Upper lobe of right lung (tissue), 1 donor: Measurements from ENCODE around the gene UNC13B. TPM values are rescaled to one million over a fixed set of nuclear protein-coding genes. Genes with fewer than 3 reads are reported as not detected.
A peak's percentile ranks its signal among the peaks of the same experiment; 100 is the strongest.

ENCODE experiments used
- ATAC-seq: fragments of 200-7000 bp; cut with Tn5 transposase; one replicate; pipeline ENCODE4 v1.9.1; 2020; ENCODE audit warnings: mild to moderate bottlenecking, moderate library complexity
- DNase-seq: peaks from one replicate; pipeline ENCODE4 v3.0.0-alpha.2; 2020
- H3K27ac ChIP-seq: fragments of 200-600 bp; one replicate; pipeline ENCODE4 v1.8.0; 2022
- H3K27me3 ChIP-seq: fragments of 200-600 bp; one replicate; pipeline ENCODE4 v1.8.0; 2022; ENCODE audit warnings: mild to moderate bottlenecking
- H3K36me3 ChIP-seq: fragments of 200-600 bp; one replicate; pipeline ENCODE4 v1.8.0; 2022
- H3K4me1 ChIP-seq: fragments of 200-600 bp; one replicate; pipeline ENCODE4 v1.8.0; 2022
- H3K4me3 ChIP-seq: fragments of 200-600 bp; one replicate; pipeline ENCODE4 v1.8.0; 2022; ENCODE audit warnings: mild to moderate bottlenecking
- H3K9me3 ChIP-seq: fragments of 200-600 bp; one replicate; pipeline ENCODE4 v1.8.0; 2022
- intact Hi-C: fragments of 100-400 bp; cut with DNase I; formaldehyde crosslinking; loops from one replicate; pipeline ENCODE4 v1.11.0; 2022
- total RNA-seq: library from RNA; stranded (reverse); fragmentation: NEBNext Ultra II Directional; extraction: Animal tissue kit (Norgen Biotek cat#: 25700); gene quantifications from one replicate; pipeline ENCODE4 v1.2.1, GENCODE V29; 2021
- TF ChIP-seq, protein P1 (sequence below): fragments of 200-600 bp; IDR thresholded peaks from one replicate; pipeline ENCODE4 v1.8.0; 2022; ENCODE audit warnings: antibody characterized with exemption
- donor health status: DM: no; HTN: yes; CAD: no; lungs with severe emphysema.

The UNC13B gene
- total RNA-seq, 1 donor from 2014 or later: 92.1 TPM

DNA sequence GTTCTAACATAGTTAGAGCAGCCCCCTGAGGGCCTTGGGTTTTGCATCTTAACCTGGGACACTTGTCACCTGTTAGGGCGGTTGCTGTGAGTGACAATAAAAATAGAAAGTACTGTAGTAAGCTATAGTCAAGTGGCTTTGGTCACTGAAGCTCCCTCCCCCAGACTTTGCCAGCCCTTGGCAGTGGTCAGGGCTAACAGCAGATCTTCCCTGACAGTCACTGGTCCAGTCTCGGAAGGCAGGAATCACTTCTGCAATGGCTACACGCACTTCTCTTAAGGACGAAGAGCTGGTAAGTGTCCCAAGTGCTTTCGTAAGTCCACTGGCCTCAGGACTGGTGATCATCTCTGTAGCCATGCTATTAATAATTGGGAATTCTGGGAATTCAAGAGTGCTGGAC is 213.1 kb downstream of the UNC13B start:
- intact Hi-C loops: no loop called here
- peaks cover 52% of the 10 kb centered on the region for H3K36me3 ChIP-seq

DNA sequence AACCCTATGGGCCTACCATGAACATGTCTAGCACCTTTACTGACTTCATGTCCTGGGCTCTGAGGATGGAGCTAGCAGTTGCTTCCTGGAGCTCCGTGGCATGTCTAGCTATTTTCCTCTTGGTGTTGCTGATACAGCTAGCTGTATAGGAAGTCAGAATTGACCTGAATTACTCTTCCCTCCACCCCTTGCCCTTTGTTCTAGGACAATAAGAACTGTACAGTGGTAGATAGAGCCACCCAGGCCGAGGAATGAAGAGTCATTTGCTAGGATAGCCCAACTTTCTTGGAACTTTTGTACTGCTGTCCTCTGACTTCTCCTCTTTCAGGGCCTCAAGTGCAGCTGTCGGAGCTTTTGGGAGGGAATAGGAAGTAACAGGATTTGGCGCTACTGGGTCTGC is 218.2 kb downstream of the UNC13B start:
- ATAC-seq: no peak
- Histone ChIP-seq H3K4me3 (no peak overlapping the region), H3K27ac (no peak overlapping the region), H3K27me3 (no peaks in the 10 kb centered on the region), H3K4me1 (no peaks in the 10 kb centered on the region), H3K9me3 (no peaks in the 10 kb centered on the region), H3K36me3 (peaks cover 73% of the 10 kb centered on the region)
- no peak for DNase-seq
- TF ChIP-seq, protein P1, sequence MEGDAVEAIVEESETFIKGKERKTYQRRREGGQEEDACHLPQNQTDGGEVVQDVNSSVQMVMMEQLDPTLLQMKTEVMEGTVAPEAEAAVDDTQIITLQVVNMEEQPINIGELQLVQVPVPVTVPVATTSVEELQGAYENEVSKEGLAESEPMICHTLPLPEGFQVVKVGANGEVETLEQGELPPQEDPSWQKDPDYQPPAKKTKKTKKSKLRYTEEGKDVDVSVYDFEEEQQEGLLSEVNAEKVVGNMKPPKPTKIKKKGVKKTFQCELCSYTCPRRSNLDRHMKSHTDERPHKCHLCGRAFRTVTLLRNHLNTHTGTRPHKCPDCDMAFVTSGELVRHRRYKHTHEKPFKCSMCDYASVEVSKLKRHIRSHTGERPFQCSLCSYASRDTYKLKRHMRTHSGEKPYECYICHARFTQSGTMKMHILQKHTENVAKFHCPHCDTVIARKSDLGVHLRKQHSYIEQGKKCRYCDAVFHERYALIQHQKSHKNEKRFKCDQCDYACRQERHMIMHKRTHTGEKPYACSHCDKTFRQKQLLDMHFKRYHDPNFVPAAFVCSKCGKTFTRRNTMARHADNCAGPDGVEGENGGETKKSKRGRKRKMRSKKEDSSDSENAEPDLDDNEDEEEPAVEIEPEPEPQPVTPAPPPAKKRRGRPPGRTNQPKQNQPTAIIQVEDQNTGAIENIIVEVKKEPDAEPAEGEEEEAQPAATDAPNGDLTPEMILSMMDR: no peak
- intact Hi-C loops: no loop called here

More for the DNA sequence above, 213.1 kb downstream of the UNC13B start:
- ATAC-seq: no peak
- Histone ChIP-seq H3K27ac (no peak overlapping the region), H3K27me3 (no peaks in the 10 kb centered on the region), H3K4me3 (no peak overlapping the region), H3K4me1 (no peaks in the 10 kb centered on the region), H3K9me3 (no peaks in the 10 kb centered on the region)
- DNase-seq: no peak
- TF ChIP-seq, protein P1: no peak

DNA sequence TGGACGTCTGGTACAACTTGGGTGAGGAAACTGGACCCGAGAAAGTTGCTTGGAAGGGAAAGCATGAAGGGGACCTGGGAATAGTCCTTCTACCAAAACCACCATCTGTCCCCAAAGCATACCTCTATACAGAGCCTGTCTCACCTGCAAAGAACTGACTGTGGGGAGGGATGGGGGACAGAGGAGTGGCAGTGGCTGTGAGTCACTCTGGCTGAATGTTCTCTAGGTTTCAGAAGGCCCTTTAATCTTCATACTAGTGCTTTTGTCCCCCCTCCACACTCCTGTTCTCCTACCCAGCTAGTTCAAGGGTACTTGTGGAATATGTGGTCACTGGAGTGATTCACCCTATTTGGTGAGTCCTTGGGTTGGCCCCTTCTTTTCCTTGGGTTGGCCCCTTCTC is 218.8 kb downstream of the UNC13B start:
- H3K36me3 ChIP-seq: peaks cover 73% of the 10 kb centered on the region
- ATAC-seq: peak; percentile 35
- intact Hi-C loops: no loop called here

DNA sequence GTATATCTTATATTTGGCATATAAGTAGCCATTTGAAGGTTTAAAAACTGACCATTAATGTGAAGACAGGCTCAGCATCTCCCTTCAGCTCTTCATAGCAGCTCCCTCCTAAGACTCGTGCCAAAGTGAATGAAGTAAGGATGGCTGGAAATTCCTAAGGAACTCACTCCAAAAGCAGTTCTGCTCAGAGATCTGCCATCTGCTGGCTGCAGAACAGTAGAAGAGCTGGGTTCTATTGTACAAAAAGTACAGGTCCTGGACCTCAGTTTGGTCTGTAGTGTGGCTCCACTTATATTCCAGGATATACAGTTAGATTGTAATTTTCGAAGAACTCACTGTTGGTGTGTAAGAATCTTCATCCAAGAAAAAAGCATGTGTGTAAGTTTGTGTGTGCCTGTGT is 223.2 kb downstream of the UNC13B start:
- Histone ChIP-seq H3K4me1 (no peaks in the 10 kb centered on the region), H3K27ac (no peak overlapping the region), H3K27me3 (no peaks in the 10 kb centered on the region), H3K36me3 (peaks cover 98% of the 10 kb centered on the region), H3K4me3 (no peak overlapping the region), H3K9me3 (no peaks in the 10 kb centered on the region)
- ATAC-seq (no peak), DNase-seq (no peak)
- intact Hi-C loops: no loop called here
- TF ChIP-seq, protein P1: peak; percentile 33

More for the DNA sequence above, 218.8 kb downstream of the UNC13B start:
- TF ChIP-seq, protein P1: no peak
- no peaks in the 10 kb centered on the region for H3K27me3 ChIP-seq
- no peak for DNase-seq
- no peaks in the 10 kb centered on the region for H3K9me3 ChIP-seq
- no peak overlapping the region for H3K4me3 ChIP-seq
- H3K27ac ChIP-seq: no peak overlapping the region
- no peaks in the 10 kb centered on the region for H3K4me1 ChIP-seq

DNA sequence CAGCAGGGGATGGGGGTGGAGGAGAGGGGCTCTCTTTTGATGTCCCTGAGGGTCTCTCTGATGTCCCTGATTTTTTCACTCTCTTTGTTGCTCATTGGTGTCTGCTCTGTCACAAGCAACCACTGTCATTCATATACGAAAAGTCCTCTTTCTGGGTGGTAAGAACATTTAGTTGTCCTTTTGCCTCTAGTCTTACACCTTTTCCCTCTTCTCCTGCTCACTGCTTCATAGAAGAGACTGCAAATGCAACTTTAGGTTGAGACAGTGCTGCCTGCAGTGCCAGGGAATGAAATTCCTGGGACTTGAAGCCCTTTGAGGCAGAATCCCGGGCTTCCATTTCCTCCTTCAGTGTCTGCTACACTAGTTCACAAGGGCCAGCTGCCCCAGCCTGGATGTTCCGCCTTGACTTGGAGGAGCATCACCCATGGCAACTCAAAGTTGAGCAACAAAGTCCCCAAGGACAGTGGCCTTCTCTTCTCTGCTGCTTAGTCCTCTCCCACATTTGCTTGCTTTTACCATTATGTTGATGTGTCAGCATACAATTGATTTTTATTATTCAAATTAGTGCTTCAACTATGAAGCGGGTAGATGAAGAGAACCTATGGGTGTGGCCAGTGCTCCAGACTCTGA is 233.4 kb downstream of the UNC13B start:
- intact Hi-C loops: no loop called here
- H3K36me3 ChIP-seq: peaks cover 84% of the 10 kb centered on the region
- no peak overlapping the region for H3K27ac ChIP-seq
- no peak overlapping the region for H3K4me3 ChIP-seq
- ATAC-seq (no peak), DNase-seq (no peak)
- no peaks in the 10 kb centered on the region for H3K4me1 ChIP-seq
- no peaks in the 10 kb centered on the region for H3K9me3 ChIP-seq
- TF ChIP-seq, protein P1: no peak
- no peaks in the 10 kb centered on the region for H3K27me3 ChIP-seq

DNA sequence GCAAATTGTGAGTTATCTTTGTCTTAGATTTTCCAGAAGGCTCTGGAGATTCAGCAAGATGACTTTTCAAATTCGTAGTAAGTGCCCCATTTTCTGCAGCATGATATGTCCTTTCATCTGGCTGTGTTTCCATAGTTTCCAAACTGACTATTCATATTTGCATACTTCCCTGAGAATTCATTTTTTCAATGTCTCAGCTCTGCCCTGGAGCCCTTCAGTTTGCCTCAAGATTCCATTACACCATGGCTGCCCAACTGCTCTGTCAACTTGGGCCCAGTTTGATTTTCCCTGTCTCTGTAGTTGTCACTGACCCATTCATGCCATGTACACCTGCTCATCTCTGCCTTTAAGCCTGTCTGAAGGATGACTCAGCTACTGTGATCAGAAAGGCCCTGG is 233.9 kb downstream of the UNC13B start:
- Histone ChIP-seq H3K4me3 (no peak overlapping the region), H3K36me3 (peaks cover 84% of the 10 kb centered on the region), H3K9me3 (no peaks in the 10 kb centered on the region), H3K27me3 (no peaks in the 10 kb centered on the region), H3K27ac (no peak overlapping the region), H3K4me1 (no peaks in the 10 kb centered on the region)
- intact Hi-C loops: no loop called here
- TF ChIP-seq, protein P1: no peak
- no peak for DNase-seq
- no peak for ATAC-seq
